MM.1S (cell line): ENCODE results near the gene SCMH1.

Experiments used
- CTCF ChIP-seq: fragments of 300-600 bp; sonication (generic); IDR thresholded peaks from 2 replicates; pipeline ENCODE4 v1.5.1; 2016; ENCODE audit warnings: antibody characterized with exemption, low read length, mixed read lengths
- EZH2 ChIP-seq: fragments of 300-600 bp; sonication (generic); optimal IDR thresholded peaks from 2 replicates; pipeline ENCODE3; 2017; ENCODE audit warnings: low read depth, mild to moderate bottlenecking, antibody characterized with exemption, low read length, mixed read lengths
- EZH2phosphoT487 ChIP-seq: fragments of 300-600 bp; sonication (generic); IDR thresholded peaks from 2 replicates; pipeline ENCODE4 v1.6.1; 2018; ENCODE audit warnings: antibody characterized with exemption, low read length

GRCh38 chr1:40998668-40999067 lies 243.4 kb downstream of the SCMH1 start:
- TF ChIP-seq CTCF (no peak), EZH2 (no peak), EZH2phosphoT487 (no peak)
